Adrenal gland (tissue), 5 donors: Measurements from ENCODE around the gene TCTA.

Experiments used
- CTCF ChIP-seq, 6 experiments: fragments of 450-650 bp in 4 of 6; fragments of 200-600 bp in 2 of 6; sonication (generic) in 1 of 6; IDR thresholded peaks; 1 replicate in 5 of 6; 2 replicates in 1 of 6; pipeline versions ENCODE4 v1.5.1 to v1.8.0; 2016 to 2021; ENCODE audit warnings: antibody characterized with exemption in 6 of 6, mild to moderate bottlenecking in 2 of 6, moderate library complexity in 1 of 6
- POLR2A ChIP-seq, 2 donors: fragments of 450-650 bp; IDR thresholded peaks; one replicate each; pipeline ENCODE4 v1.6.1; 2017; ENCODE audit warnings: antibody characterized with exemption in 2 of 2, mild to moderate bottlenecking in 2 of 2, moderate library complexity in 1 of 2
- donor health status: DM: no; HTN: no; CAD: no.

DNA sequence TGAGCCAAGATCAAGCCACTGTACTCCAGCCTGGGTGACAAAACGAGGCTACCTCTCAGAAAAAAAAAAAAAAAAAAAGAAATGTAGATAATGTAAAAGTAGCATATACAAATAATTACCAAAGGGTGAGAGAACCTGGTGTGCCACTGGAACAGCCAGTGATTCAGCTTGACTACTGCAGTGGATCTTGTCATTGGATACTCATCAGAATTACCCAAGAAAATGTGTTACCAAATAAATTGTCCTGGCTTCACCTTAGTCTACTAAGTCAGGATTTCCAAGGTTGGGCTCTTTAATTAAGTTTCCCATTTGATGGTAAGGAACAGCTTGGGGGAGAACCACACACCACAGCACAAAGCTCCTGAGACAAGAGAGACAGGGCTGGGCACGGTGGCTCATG, 15.4 kb downstream of the TCTA start:
- TF ChIP-seq CTCF (IDR thresholded peaks at IDR 0.05) (no peak), POLR2A (IDR thresholded peaks at IDR 0.05) (no peak)
